HG03565 (cell line): ENCODE measurements around the gene POLR2L.

Source experiments
- ATAC-seq: cut with Tn5 transposase; IDR thresholded peaks from one replicate; pipeline ENCODE4 v1.9.1; 2021; ENCODE audit warnings: mild to moderate bottlenecking, moderate library complexity; ENCODE audit not compliant: unreplicated experiment

Gene POLR2L

DNA sequence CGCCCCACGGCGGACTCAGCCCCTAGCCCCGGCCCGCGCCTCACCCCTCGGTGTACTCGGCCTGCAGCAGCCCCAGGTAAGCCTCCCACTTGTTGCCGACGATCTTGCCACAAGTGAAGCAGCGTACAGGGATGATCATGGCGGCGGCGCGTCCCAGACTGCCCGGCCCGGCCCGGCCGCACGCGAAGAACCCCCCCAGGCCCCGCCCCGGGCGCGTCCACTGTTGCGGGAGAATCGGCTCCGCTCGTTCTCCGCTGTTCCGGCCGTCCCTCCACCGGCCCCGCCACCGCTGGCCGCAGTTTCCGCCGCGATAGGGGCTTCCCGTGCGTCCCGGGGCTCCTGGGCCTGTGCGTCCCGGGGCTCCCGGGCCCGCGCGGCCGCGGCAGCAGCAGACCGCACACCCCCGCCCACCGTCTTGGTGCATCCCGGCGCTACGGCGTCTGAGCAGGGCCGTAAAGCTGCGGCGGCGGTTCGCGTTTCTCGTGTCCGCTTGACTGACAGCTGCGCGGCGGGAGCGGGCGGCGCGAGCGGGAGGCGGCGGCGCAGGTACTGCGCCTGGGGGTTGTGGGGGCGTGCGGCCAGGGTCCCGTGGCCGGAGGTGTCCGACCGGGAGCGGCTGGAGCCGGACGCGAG lies at the start of gene POLR2L, which contains the start of gene TSPAN4:
POLR2L (minus strand) TSS at position 160 of the 633 bp plus-strand sequence; CDS start at position 139, 21 bp downstream.
TSPAN4 (plus strand) TSS at position 483 of the 633 bp plus-strand sequence. CDS start 7,453 bp downstream, outside the sequence.
- peak; percentile 57 for ATAC-seq

DNA sequence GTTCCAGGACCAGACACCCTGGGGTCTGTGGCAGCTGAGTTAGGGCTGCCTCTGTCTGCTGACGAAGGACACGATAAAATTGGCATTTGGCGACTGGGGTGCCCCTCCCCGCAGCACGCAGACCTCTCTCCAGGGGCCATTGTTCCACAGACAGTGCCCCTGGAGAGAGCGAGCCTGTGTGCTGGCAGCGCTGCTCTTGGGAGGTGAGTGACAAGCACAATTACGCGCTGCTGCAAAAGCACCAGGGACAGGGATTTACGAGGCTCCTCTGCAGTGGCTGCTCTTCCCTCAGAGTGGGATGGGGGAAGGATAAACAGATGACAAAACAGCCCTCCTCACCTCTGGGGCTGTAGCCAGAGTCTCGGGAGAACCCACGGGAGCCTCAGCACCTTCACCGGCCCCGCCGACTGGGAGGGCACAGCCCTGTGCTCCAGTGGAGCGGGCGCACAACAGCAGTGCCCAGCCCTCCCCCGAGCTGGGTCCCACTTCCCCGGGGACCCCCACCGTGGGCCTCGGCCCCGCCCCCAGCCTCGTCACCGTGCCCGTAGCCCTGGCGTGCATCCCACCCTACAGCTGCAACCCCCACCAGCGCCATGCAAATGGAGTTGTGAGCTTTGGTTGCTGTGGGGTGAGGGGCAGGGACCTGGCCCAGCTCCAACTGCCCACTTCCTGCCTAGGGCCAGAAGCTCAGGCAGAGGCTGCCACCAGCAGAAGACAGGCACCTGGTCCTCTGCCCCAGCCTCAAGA lies 48.6 kb upstream of the POLR2L start:
- no peak for ATAC-seq

DNA sequence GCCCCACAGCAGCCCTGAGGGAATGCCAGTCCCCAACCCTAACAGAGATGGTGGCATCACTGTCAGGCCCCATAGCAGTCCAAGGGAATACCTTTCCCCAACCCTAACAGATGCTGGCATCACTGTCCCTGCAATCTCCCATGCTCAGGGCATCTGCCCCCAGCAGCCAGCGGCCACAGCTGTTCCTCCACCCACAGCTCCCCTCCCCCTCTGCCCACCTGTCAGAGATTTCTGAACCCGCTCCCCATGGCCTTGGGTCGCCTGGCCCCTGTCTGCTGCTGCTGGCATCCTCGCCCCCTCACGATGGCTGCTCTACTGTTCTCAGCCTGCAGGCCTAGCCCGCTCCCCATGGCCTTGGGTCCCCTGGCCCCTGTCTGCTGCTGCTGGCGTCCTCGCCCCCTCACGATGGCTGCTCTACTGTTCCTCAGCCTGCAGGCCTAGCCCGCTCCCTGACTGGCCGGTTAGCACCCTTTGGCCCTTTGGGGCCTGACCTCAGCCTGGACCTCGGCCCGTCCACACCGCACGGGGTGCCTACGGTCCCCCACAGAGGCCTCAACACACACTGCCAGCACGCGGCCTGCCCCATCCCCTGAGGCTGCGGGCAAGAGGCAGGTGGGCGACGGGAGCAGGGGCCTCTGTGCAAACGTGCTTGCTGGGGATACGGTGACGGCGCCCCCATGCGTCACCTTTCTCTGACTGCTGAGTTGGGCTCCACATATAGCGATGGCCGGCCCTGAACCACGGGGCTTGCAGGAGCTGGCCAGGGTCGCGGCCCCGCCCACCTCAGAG lies 47.6 kb upstream of the POLR2L start:
- ATAC-seq = no peak

DNA sequence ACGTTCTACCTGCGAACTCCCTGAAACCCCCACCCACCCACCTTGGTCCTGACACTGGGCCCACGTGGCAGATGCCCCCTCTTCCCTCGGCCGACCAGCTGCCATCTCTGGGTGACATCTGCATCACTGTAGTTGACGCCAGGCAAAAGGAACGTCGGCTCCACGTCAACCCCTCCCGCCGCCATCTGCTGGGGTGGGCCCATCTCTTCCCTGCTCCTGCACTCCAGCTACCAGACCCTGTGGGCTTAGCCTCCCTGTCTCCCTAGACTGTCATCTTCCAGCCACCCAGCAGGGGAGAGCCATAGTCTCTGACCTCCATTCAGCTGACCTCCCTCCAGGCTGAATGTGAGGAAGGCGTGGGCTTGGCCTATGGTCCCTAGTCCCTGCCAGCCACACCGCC lies 46.9 kb upstream of the POLR2L start:
- ATAC-seq = no peak

DNA sequence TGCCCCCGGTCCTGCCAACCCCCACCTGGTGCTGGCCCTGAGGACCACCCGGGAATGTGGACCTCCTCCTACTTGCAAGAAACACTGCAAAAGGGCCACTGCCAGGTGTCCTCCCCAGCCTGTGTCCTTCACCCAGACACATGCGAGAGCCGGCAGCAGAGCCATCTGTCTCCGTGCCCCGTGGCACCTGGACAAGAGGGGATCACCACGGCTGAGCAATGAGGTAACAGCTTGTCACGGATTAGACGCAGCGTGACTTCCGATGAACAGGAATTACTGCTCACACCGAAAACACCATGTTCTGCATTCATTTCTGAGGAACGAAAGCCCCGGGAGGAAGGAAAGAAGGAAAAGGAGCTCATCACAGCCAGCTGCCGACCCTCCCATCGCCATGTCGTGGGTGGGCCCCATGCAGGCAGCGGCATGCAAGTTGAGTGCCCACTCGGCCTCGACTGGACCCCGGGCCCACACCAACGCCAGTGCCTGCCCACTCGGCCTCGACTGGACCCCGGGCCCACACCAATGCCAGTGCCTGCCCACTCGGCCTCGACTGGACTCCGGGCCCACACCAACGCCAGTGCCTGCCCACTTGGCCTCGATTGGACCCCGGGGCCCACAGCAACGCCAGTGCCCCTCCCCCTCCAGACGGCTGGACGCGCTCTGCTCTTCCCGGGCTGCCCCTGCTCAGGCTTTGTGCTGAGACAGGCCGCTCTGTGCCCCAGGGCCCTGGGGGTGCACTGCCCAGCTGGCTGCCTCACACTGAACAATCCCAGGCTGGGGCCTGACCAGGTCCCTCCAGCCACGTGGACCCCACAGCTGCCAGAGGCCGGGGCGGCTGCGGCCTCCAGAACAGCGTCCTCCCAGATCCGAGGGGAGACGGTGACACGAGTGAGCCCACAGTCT lies 46.2 kb upstream of the POLR2L start:
- ATAC-seq = no peak

DNA sequence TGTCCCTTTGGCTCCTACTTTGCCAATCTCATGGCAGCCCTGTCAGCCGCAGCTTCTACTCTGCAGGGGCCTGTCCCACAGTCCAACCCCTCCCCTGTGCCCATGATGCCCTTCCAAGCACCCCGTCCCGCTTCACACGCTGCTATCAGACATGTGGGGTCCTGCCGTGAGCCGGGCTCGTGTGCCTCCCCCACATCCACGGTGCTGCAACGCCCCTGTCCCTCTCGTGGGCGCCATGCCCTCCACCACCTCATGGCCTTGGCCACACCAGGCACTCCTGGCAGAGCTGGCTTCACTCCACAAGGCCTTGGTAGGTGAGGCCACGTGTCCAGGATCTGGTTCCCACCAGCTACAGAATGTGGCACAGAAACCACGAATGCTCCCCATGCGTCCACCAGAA lies 45.3 kb upstream of the POLR2L start:
- ATAC-seq = no peak

DNA sequence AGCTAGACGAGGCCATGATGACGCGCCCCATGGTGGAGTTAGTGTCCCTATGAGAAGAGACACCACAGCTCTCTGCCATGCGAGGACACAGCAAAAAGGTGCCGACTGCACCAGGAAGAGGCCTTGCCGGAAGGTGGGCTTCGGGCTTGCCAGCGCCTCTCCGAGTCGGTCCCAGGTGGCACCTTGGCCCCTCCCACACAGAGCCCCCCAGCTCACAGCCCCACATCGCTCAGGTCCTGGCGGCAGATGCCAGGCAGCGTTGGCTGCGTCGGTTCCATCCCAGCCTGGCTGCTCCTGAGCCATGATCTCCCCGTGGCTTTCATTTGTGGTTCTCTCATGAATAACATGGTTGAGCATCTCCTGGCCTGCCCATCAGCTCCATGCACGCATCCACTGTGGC lies 44.2 kb upstream of the POLR2L start:
- no peak for ATAC-seq

DNA sequence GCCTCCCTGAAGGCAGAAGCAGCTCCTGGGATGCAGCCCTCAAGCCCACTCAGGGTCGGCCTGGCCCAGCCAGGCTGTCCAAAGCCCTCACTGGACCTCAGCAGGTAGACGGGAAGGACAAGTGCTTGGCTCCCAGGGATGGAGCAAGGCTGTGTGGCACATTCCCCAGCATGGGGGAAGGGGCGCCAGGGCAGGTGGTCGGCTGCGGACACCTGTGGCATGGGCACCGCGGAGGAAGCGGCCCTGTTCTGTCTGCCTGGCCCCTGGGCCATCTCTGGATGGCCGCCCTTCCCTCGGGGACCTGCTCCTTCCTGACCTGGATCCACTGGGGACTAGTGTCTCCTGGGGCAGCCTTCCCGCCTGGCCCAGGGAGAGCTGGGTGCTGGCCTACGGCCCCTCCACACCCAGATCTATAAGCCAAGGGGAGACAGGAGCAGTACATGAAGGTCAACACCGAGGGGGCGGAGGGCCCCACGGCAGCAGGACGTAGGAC lies 42.3 kb upstream of the POLR2L start:
- no peak for ATAC-seq

DNA sequence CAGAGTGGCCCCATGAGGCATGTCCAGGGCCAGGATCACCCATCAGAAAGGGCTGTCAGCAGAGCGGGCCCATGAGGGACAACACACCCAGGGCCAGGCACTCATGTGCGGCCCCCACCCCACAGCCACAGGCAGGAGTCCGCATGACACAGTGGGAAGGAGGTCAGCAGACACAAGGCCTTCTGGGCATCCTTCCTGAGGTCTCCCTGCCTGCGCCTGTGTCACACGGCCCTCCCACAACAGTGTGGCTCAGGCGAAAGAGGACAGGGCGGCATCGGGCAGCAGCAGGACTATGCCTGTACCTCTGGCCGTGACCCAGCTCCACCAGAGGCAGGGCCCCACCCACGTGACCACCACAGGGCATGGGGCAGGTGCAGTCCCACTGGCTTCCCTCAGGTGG lies 41.2 kb upstream of the POLR2L start:
- ATAC-seq = no peak

DNA sequence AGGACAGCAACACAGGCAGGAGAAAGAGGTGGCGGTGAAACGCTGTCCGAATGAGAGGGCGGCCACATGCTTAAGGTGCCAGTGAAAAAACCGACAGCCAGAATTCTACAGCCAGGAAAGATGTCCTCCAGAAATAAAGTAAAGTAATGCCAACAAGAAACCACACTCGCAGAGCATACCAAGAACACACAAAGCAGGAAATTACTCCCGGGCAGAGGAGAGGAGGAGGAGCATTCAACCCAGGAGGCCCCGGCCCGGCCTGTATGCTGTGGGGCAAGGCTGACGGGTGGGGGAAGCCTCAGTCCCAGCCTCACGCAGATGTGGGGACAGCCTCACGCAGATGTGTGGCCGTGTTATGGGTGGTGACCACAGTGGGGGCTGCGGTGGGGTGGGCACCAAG lies 40.3 kb upstream of the POLR2L start:
- ATAC-seq = no peak

DNA sequence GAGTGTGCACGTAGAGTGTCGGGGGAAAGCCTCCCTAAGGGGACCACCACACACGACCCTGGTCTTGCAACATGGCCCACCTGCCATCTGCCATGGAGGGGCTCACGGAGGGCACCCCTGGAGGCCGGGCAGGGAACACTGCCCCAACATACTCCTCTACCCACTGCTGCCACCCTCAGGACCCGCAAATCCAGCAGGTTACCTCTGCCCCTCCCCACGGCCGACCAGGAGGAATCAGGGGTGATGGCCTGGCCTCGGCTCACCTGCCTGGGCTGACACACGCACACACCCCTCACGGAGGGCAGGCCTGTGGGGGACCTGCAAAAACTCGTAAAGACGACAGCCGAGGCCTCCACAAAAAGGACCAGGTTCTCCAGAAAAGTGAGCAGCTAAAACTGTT lies 38.1 kb upstream of the POLR2L start:
- no peak for ATAC-seq

DNA sequence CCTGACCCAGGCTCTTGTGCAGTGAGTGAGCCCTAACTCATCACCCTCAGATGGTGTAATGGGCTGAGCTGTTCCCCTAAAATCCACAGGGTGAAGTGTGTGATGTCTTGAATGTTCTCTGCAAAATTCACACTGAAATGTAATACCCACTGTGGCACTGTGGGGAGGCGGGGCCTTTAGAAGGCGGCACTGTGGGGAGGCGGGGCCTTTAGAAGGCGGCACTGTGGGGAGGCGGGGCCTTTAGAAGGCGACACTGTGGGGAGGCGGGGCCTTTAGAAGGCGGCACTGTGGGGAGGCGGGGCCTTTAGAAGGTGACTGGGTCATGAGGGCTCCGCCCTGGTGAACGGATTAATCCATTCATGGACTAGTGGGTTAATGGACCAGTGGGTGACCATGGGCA lies 35.2 kb upstream of the POLR2L start:
- ATAC-seq = no peak

DNA sequence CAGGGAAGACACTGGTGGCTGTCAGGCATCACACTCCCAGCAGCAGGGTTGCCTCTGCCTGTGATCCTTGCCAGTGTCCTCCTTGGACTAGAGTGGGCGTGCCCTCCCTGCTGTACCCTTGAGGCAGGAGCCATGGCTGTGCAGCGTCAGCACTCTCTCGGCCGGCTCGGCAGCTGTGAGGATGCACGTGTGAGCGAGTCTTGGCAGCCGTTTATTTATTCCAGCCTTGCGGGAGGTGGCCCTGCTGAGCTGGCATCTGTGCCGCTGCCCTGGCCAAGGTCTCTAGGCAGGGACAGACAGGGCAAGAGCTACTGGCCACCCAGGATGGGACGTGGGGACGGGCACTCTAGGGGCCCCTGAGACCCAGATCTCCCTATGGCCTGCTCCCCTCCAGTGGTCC lies 34.2 kb upstream of the POLR2L start:
- no peak for ATAC-seq

DNA sequence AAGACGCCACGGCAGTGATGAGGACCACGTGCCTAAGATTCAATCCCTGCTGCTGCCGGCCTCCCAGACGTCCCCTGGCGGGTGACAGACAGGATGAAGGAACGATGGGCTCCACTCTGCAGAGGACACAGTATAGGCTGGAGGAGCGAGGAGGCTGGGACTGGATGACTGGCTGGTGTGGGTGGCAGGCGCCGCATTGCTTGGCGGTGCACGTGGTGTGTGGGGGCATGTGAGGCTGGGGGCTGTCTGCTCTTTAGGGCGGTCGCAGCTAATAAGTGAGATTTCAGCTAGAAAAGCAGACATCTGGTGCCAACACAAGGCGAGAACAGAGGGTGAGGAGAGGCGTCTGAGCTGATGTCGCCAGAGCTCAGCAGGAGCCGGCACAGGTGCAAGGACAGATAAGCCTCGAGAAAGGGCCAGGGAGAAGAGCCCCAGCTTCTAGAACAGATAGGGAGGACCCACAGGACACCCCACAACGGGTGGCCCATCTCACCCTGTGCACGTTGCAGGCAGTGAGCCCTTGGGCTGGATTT lies 33.5 kb upstream of the POLR2L start:
- no peak for ATAC-seq

DNA sequence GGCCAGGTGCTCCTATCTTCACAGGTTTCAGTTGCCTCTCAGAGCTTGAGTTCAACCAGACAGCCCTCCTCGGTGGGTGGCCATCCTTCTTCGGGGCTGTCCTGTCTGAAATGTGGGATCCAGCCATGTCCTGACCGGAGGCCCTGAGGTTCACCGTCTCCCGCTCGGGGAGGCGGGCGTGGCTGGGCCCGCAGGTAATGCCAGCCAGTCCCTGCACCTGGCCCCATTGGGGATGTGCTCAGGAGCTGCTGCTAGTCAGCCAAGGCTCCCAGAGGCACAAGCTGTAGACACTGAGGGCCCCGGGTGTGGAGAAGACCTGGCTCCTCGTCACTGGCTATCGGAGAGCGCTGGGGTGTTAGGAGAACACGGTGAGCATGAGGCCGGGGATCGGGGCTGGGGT lies 32.9 kb upstream of the POLR2L start:
- ATAC-seq = no peak

DNA sequence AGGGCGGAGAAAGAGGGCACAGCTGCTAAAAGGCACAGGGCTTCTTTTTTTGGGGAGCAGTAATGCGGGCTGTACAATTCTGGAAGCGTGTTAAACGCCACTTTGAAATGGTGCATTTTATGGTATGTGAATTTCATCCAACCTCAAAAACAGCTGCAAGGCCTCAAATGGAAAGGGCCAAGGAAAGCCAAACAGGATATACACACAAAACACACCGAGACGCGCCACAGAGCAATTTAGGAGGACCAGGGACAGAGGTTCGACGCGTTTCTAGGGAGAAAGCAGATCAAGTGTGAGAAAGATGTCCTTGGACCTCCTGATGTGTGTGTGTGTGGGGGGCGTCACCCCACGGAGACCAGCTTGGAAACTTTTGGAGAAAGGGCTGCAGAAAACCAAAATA lies 31.4 kb upstream of the POLR2L start:
- ATAC-seq = no peak

DNA sequence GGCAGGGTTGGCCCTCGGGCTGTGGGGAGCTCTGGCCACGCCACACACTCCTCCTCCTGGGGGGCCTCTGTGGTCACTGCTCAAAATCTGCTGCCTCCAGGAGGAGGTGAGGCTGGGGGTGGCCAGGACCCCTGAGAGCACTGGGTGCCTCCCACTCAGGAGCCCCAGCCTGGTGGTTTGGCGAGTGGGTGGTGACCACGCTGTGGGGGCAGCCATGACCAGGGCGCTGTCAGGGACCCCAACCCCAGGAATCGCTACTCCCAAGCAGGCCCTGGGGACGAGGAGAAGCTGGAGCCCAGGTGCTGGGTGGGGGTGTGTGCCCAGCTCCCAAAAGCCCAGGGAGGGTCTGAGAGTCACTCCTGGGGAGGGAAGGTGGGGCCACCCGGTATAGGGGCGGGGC lies 30.5 kb upstream of the POLR2L start:
- no peak for ATAC-seq

DNA sequence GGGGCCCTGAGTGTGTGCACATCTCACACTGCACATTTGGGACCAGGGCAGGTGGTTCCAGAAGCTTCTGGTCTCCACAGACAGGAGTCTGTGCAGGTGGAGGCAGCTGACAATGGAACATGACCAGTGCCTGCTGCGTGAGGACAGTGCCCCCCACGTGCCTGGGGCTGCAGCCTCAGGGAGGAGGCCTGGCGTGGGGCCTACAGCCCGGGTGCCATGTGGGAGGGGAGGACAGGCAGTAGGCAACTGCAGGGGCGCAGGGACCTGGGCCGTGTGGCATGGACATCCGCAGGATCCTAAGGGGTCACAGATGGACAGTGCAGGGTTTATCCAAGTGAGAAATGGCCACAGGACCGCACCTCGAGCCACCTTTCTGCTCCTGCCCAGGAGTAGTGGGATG lies 29.1 kb upstream of the POLR2L start:
- ATAC-seq = no peak

DNA sequence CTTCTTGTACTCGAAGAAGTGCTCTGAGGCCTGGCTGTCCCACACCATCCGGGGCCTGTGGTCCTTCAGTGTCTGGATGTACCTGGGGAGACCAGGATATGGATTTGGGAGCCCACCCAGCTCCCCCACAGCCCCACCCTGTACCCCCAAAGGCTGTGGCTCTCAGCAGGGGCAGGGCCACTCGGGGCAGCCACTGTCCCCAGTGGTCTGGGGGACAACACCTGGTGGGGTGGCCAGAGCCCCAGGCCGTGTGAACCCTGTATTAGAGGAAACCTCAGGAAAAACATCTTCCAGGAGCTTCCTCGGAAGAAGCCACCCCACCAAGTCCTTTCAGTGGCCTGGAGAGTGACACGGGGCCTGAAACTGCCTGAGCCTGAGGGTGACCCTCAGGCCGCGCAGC lies 28.1 kb upstream of the POLR2L start:
- no peak for ATAC-seq

DNA sequence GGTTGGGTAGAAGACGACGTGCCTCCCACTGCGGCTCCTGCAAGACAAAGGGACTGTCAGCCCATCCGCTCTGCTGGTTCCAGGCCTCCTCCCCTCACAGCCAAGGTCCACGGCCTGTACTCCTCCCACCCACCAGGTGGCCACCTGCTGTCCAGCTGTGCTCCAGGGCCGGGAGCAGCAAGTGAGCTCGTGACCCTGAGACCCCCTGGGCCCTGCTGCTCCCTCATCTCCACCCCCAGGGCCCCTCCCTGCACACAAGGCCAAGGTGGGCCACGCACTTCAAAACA lies 27.7 kb upstream of the POLR2L start:
- no peak for ATAC-seq
